Erythroblast (primary cell): Measurements from ENCODE around the gene RIMOC1.
A peak's percentile ranks its signal among the peaks of the same experiment; 100 is the strongest.

ENCODE experiments used
- DNase-seq, 2 experiments: peaks; one replicate each; lab custom pipeline; 2025; lab: John Stamatoyannopoulos, UW
- GATA1 ChIP-seq: IDR thresholded peaks from 2 replicates; pipeline ENCODE4 v1.6.1; 2011; ENCODE audit warnings: low read depth, mild to moderate bottlenecking, control low read depth, low read length, moderate library complexity
- POLR2A ChIP-seq: IDR thresholded peaks from 2 replicates; pipeline ENCODE4 v1.6.1; 2011; ENCODE audit warnings: mild to moderate bottlenecking, low read length

The RIMOC1 gene

GRCh38 chr5:41878173-41878572, 26.0 kb upstream of the RIMOC1 start:
- DNase-seq = no peak
- TF ChIP-seq GATA1 (no peak), POLR2A (no peak)

GRCh38 chr5:41878643-41879478, 25.3 kb upstream of the RIMOC1 start:
- no peak for DNase-seq
- TF ChIP-seq POLR2A = no peak
- no peak for TF ChIP-seq GATA1

- TF ChIP-seq POLR2A (no peak), GATA1 (no peak)
- no peak for DNase-seq
These were observed 21.4 kb upstream of the RIMOC1 start for GRCh38 chr5:41882765-41883164.

GRCh38 chr5:41883243-41883642, 20.9 kb upstream of the RIMOC1 start:
- DNase-seq = peak; percentile 9 to 67
- TF ChIP-seq GATA1 = no peak
- no peak for TF ChIP-seq POLR2A

GRCh38 chr5:41883936-41884335, 20.2 kb upstream of the RIMOC1 start:
- DNase-seq = no peak
- TF ChIP-seq POLR2A (no peak), GATA1 (no peak)

- no peak for TF ChIP-seq GATA1
- no peak for TF ChIP-seq POLR2A
- DNase-seq = no peak
These were observed 18.9 kb upstream of the RIMOC1 start for GRCh38 chr5:41885286-41885685.

- TF ChIP-seq GATA1 = no peak
- no peak for TF ChIP-seq POLR2A
- peak; percentile 9 to 51 for DNase-seq
These were observed 13.0 kb upstream of the RIMOC1 start for GRCh38 chr5:41891066-41891707.

- TF ChIP-seq POLR2A (no peak), GATA1 (no peak)
- no peak for DNase-seq
These were observed 12.1 kb upstream of the RIMOC1 start for GRCh38 chr5:41892031-41892430.

GRCh38 chr5:41893074-41893851, 10.9 kb upstream of the RIMOC1 start:
- no peak for DNase-seq
- no peak for TF ChIP-seq GATA1
- TF ChIP-seq POLR2A = no peak

GRCh38 chr5:41896230-41896629, 7.9 kb upstream of the RIMOC1 start:
- TF ChIP-seq GATA1 (no peak), POLR2A (no peak)
- no peak for DNase-seq

- no peak for DNase-seq
- TF ChIP-seq GATA1 (no peak), POLR2A (no peak)
These were observed 707 bp upstream of the RIMOC1 start for GRCh38 chr5:41903382-41903891.

GRCh38 chr5:41906151-41906550, 2.0 kb downstream of the RIMOC1 start:
- TF ChIP-seq POLR2A = no peak
- no peak for TF ChIP-seq GATA1
- peak in 1 of 2 experiments; percentile 18 for DNase-seq

GRCh38 chr5:41908374-41909079, 4.4 kb downstream of the RIMOC1 start:
- DNase-seq = no peak
- no peak for TF ChIP-seq POLR2A
- no peak for TF ChIP-seq GATA1
